GM12872 (cell line): ENCODE results near the gene SFPQ.

Experiments used
- CTCF ChIP-seq: IDR thresholded peaks from 3 replicates; pipeline ENCODE4 v1.5.1; 2011; ENCODE audit warnings: low read depth, mild to moderate bottlenecking, low read length, moderate library complexity; ENCODE audit not compliant: insufficient read depth

Gene SFPQ

DNA sequence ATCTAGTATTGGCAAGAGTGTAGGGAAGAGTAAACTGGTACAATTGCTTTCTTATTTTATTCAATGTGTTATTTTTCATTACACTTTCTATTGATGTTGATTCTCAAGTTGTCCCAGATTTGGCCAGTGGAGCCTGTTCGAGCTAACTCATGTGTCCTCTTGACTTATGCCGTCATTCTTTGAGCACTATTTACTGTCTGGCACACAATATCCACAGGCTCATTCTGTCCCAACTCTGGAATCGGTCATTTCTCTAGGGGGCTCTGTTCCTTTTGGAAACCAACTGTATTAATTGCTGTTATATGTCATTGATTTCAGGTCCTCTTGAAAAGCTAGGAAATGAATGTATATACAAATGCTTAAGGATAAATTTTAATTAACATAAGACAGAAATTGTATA lies 22.4 kb upstream of the SFPQ start:
- TF ChIP-seq CTCF: no peak

- no peak for TF ChIP-seq CTCF
Observed at GRCh38 chr1:35211120-35211414, 18.1 kb upstream of the SFPQ start.

DNA sequence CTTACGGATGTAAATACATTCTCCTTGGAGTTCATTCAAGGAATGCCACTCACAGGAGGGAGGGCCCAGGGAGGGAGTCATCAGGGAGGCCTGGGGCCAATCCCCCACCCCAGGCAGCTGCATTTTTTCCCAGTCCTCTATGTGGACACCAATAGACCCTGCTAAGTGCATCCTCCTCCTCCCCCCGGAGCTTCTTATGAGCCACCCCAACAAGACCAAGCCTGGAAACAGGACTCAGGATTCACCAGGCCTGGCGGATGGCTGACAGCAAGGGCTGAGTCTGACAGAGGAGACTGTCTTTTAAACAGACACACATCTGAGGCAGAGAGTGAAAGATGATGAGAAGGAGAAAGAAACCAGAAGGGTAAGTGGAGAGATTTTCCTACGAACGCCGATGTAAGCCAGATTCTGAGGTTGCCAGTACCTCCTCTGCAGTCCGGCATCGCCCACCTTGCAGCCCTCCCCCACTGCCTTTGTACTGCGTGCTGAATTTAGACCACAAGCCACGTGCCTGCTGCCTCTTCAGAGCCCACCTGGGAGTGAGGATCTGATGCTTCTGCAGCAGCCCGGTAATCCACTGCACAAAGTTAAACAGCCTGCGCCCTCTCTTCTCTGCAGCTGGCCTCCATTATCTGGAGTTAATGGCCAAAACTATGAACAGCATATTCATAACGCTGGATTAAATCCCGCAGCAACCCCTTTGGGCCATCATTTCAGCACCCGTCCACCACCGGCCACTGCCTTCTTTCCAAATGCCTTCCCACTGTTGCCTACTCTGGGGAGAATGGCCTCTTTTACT lies 17.6 kb upstream of the SFPQ start:
- TF ChIP-seq CTCF: no peak

DNA sequence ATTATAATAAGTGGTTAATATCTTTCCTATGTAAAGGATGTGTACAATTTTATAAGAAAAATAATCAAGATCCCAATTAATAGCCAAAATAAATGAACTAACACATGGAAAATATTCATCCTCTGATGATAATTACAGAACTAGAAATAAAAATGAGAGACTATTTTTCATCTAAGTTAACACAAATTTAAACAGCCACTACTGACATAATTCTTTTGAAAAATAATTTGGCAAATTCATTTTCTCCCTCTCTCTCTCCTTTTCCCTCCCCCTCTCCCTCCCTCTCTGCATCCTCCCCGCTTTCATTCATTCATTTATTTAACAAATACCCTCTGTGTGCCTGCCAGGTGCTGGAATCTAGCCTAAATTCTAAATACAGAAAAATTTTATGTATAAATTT lies 10.3 kb upstream of the SFPQ start:
- no peak for TF ChIP-seq CTCF

DNA sequence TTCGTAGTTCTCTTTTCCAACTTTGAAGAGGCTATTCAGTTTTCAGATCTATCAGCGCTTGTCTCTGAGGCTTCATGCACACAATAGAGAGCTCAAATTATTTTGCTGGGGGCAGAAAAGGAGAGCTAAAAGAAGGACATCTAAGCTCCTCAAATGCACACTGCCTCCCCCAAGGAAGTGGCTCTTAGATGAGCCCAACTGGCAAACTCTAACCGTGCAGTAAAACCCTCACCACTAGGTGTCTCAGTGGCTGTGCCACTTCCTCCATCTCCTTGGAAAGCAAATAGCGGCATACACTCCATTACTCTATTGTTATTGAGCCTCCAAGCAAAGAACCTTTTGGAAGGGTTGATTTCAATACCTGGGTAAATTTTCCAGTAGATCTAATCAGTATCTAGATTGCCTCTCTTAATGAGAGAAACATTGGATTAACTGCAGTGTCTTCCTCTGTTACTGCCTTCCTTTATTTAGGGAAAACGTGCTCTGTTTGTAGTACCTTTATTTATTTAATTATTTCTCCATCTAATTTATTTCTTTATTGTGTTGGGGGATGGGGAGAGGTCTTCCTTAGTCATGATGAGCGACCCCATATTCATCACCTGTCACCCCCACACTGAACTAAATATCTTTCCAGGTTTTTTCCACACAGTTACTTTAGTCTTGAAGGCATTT lies 9.2 kb upstream of the SFPQ start:
- peak; percentile 95 for TF ChIP-seq CTCF

- TF ChIP-seq CTCF: no peak
Observed at GRCh38 chr1:35201631-35202030, 8.7 kb upstream of the SFPQ start.

GRCh38 chr1:35192056-35192852 lies 691 bp downstream of the SFPQ start:
- TF ChIP-seq CTCF: 0 out of 3 replicates have a peak, but pooled peaks have one; percentile 18
